Measurements from ENCODE around the gene OBSCN.

The OBSCN gene

GRCh38 chr1:228190778-228191177 is 17.1 kb upstream of the OBSCN start:
- DNase-seq (ENCODE audit: low spot score): no peak

- no peak for DNase-seq (ENCODE audit: low spot score)
These were observed 13.4 kb upstream of the OBSCN start for GRCh38 chr1:228194436-228194835.

GRCh38 chr1:228194921-228195812 is 12.7 kb upstream of the OBSCN start:
- DNase-seq (ENCODE audit: low spot score): no peak

DNA sequence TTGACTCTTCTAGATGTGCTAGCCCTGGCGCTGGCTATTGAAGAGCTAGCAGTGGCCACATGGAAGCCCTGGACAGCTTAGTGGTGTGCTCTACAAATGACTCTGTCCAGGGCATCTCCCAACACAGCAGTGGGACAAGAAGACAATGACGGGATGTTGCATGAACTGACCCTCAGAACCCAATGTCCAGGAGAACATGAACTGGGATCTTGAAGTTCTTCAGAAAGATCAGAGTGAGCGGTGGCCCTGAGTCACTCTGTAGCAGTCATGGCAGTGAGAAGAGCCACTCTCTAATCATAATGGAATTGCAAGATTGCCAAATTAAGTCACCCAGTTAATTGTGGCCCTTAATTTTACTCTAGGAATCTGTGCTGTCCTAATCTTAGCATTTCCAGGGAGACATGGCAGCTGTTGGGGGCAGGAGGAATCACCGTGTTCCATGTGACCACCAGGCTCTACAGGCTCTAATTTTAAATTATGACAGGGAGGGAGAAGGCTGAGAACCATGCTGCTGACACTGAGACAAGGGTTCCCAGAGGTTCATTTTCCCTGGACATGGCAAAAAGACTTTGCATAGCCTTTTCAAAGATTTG is 10.2 kb upstream of the OBSCN start:
- DNase-seq (ENCODE audit: low spot score): no peak

- no peak for DNase-seq (ENCODE audit: low spot score)
These were observed 8.8 kb upstream of the OBSCN start for GRCh38 chr1:228198977-228199590.

- no peak for DNase-seq (ENCODE audit: low spot score)
These were observed 2.9 kb upstream of the OBSCN start for GRCh38 chr1:228204958-228205357.

GRCh38 chr1:228205526-228206436 is 2.1 kb upstream of the OBSCN start:
- DNase-seq (ENCODE audit: low spot score): no peak

GRCh38 chr1:228206582-228207351 is 1.1 kb upstream of the OBSCN start:
- no peak for DNase-seq (ENCODE audit: low spot score)

- no peak for DNase-seq (ENCODE audit: low spot score)
These were observed 448 bp upstream of the OBSCN start for GRCh38 chr1:228207381-228207810.

DNA sequence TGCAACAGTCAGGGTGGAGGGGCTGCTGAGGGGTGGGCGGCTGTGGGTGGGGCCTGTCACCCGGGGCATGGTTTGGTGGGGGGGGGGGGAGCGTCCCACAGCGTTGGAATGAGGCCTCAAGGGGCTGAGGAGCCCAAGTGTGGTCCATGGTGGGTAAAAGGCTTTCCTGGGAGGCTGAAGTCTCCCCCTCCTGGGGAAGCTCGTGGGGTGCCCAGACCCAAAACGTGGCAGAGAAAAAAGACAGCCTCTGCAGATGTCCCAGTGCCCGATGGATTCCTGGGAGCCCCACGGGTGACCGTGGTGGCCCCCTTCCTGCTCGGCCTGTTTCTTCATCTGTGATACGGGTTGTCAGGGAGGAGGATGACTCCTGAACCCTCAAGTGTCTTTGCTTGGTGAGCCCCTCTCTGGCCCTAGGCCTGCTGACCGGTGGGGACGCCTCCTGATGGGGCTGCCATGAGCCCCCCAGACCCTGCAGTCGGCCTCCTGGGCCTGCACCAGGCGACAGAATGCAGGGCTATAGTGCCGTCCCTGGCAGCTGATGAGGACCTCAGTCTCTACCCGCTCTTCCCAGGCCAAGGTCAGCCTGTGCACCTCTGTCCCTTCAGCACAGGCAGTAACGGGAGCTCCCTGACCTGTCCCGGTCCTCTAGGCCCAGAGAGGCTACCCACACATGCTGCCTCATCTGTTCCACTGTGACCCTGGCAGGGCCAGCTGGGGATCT is 1.1 kb downstream of the OBSCN start:
- no peak for DNase-seq (ENCODE audit: low spot score)

- DNase-seq (ENCODE audit: low spot score): no peak
These were observed 1.8 kb downstream of the OBSCN start for GRCh38 chr1:228209657-228210056.

DNA sequence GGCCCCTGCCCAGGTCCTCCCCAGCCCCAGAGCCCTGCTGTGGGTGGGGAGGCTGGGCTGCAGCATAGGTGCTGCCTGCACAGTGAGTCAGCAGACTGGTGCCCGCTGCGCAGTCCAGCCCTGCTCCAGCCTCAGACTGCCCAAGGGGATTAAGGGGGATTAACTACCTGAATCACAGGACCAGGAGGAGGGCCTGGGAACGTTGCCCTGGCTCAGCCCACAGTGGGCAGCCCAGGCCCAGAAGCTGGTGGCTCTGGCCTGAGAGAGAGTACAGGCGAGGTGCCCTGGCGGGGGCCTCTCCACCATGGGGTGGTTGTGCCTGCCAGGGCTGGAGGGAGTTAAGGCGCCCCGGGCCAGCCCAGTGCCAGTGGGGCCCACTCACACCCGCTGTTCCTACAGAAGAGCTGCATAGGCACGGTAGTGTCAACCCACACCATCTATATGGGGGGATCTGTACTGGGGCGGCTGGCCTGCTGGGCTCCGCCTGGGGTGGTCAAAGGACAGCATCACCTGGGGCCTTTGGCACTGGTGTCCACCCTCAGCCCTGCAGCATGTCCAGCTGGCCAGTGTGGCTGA is 2.3 kb downstream of the OBSCN start:
- no peak for DNase-seq (ENCODE audit: low spot score)

GRCh38 chr1:228210712-228211530 is 3.1 kb downstream of the OBSCN start:
- no peak for DNase-seq (ENCODE audit: low spot score)

DNA sequence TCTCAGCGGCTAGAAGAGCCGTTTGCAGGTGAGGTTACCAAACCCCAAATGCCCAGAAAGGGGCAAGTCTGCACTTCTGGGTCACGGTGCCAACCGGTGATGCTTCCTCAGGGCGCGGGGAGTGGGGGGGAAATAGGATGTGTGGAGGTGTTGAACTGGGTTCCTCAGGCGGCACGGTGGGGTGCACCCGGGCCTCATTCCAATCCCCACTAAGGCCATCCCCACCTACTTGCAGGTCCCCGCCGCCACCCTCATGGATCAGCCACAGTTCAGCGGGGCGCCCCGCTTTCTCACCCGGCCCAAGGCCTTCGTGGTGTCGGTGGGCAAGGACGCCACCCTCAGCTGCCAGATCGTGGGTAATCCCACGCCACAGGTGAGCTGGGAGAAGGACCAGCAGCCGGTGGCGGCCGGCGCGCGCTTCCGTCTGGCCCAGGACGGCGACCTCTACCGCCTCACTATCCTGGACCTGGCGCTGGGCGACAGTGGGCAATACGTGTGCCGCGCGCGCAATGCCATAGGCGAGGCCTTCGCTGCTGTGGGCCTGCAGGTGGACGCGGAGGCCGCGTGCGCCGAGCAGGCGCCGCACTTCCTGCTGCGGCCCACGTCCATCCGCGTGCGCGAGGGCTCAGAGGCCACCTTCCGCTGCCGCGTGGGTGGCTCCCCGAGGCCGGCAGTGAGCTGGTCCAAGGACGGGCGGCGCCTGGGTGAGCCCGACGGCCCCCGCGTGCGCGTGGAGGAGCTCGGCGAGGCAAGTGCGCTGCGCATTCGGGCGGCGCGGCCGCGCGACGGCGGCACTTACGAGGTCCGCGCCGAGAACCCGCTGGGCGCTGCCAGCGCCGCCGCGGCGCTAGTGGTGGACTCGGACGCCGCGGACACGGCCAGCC is 3.9 kb downstream of the OBSCN start:
- DNase-seq (ENCODE audit: low spot score): no peak

DNA sequence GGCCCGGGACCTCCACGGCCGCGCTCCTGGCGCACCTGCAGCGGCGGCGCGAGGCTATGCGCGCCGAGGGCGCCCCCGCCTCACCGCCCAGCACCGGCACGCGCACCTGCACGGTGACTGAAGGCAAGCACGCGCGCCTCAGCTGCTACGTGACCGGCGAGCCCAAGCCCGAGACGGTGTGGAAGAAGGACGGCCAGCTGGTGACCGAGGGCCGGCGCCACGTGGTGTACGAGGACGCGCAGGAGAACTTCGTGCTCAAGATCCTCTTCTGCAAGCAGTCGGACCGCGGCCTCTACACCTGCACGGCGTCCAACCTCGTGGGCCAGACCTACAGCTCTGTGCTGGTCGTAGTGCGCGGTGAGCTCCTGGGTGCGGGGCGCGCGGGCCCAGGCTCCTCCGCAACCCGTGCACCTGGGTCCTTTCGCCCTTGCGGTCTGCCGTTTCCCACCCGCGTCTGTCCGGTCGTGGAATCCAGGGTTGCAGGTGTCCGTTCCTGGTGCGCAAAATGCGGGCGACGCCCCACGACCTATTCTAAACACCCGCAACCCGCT is 4.6 kb downstream of the OBSCN start:
- DNase-seq (ENCODE audit: low spot score): no peak

DNA sequence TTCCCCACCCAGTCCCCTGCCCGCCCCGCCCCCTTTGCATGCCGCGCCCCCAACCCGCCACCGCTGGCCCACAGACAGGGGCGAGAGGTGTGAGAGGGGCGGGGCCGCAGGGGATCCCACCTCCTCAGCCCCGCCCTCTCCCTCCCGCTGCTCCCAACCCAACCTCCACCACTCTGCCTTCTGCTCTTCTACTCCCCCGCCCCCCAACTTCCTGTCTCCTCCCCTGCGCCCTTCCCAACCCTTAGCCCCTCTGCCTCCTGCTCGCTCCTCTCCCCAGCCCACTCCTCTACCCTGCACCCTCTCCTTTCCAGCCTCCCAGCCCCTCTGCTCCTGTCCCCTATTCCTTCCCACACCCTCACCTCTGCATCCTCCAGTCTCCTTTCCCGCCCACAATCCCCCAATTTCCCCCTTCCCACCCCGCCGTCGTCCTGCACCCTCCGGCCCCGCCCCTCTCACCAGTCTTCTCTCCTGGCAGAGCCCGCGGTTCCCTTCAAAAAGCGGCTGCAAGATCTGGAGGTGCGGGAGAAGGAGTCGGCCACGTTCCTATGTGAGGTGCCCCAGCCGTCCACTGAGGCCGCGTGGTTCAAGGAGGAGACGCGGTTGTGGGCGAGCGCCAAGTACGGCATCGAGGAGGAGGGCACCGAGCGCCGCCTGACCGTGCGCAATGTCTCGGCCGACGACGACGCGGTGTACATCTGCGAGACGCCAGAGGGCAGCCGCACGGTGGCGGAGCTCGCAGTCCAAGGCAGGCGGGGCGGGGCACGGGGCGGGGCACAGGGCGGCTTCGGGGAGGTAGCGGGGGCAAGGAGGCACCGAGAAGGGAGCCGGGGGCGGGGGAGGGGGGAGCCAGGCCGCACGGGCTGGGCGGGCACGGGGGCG is 5.4 kb downstream of the OBSCN start:
- DNase-seq (ENCODE audit: low spot score): peak; percentile 79
